Naive B cell (primary cell): Measurements from ENCODE around the gene FAM151A. TPM values are rescaled to one million over a fixed set of nuclear protein-coding genes. Genes with fewer than 3 reads are reported as not detected.

Experiments
- ATAC-seq, 2 donors: fragments of 150-1000 bp; cut with Tn5 transposase; 2 replicates each; pipeline ENCODE4 v1.10.0; 2021; ENCODE audit warnings: low read depth in 2 of 2, mild to moderate bottlenecking in 2 of 2, moderate library complexity in 2 of 2
- DNase-seq: peaks from one replicate; pipeline ENCODE4 v3.0.0; 2022
- H3K27ac Mint-ChIP-seq, 6 donors: one replicate each; pipeline ENCODE4 v1.8.0; 2020 to 2022; ENCODE audit warnings: mild to moderate bottlenecking in 6 of 6, mixed read lengths in 6 of 6, moderate library complexity in 5 of 6, inconsistent platforms in 2 of 6
- H3K27me3 Mint-ChIP-seq, 3 donors: one replicate each; pipeline ENCODE4 v1.8.0; 2021 to 2022; ENCODE audit warnings: mixed read lengths in 3 of 3, mild to moderate bottlenecking in 1 of 3
- H3K36me3 Mint-ChIP-seq, 2 donors: one replicate each; pipeline ENCODE4 v1.8.0; 2020 to 2022; ENCODE audit warnings: mixed read lengths in 2 of 2, inconsistent platforms in 1 of 2, mild to moderate bottlenecking in 1 of 2
- H3K4me1 Mint-ChIP-seq, 3 donors: one replicate each; pipeline ENCODE4 v1.8.0; 2020 to 2022; ENCODE audit warnings: mixed read lengths in 3 of 3, inconsistent platforms in 1 of 3, mild to moderate bottlenecking in 1 of 3, moderate library complexity in 1 of 3
- H3K4me3 Mint-ChIP-seq, 8 donors: one replicate each; pipeline ENCODE4 v1.8.0; 2020 to 2022; ENCODE audit warnings: mild to moderate bottlenecking in 8 of 8, mixed read lengths in 8 of 8, moderate library complexity in 8 of 8, inconsistent platforms in 2 of 8
- H3K9me3 Mint-ChIP-seq, 7 donors: one replicate each; pipeline ENCODE4 v1.8.0; 2020 to 2022; ENCODE audit warnings: mixed read lengths in 7 of 7, mild to moderate bottlenecking in 5 of 7, inconsistent platforms in 2 of 7, moderate library complexity in 1 of 7
- polyA plus RNA-seq, 6 donors: library from polyadenylated mRNA; unstranded; fragments of 300-500 nt; fragmentation: Illumina TruSeq; gene quantifications; one replicate each; pipeline ENCODE4 v1.2.3, GENCODE V29; 2021; ENCODE audit warnings: low read depth in 6 of 6

The FAM151A gene
- polyA plus RNA-seq, 6 donors from 2014 or later = not detected

- DNase-seq (no peak), ATAC-seq (no peak)
- H3K4me3 Mint-ChIP-seq = no peak overlapping the region
- peaks cover 3 to 6% (median 4%) of the 10 kb centered on the region in 3 donors for H3K4me1 Mint-ChIP-seq
- H3K36me3 Mint-ChIP-seq = no peaks in the 10 kb centered on the region
- H3K27ac Mint-ChIP-seq = no peak overlapping the region
- H3K9me3 Mint-ChIP-seq = no peaks in the 10 kb centered on the region
- no peaks in the 10 kb centered on the region for H3K27me3 Mint-ChIP-seq
Observed at GRCh38 chr1:54591127-54591756, 32.1 kb downstream of the FAM151A start.

DNA sequence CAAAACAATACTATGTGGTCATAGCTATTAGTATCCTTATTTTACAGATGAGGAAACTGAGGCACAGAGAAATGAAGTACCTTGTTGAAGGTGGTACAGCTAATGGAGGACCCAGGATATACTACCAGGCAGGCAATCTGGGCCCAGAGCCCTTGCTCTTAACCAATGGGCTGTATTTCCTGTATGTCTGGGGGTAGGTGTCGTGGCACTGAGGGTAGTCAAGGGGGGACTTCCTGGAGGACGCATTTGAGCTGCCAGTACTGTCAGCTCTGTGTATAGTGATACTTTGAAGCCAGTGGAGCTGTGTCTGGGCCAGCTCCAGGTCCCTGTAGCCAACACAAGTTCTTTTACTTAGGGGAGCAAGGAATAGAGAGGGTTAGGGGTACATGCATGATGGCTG lies 34.9 kb downstream of the FAM151A start:
- H3K36me3 Mint-ChIP-seq = no peaks in the 10 kb centered on the region
- H3K27me3 Mint-ChIP-seq = no peaks in the 10 kb centered on the region
- H3K9me3 Mint-ChIP-seq = no peaks in the 10 kb centered on the region
- H3K4me3 Mint-ChIP-seq = no peak overlapping the region
- DNase-seq (no peak), ATAC-seq (no peak)
- peaks cover 3 to 6% (median 4%) of the 10 kb centered on the region in 3 donors for H3K4me1 Mint-ChIP-seq
- H3K27ac Mint-ChIP-seq = peak overlapping the region in 1 of 6 donors; percentile 44

GRCh38 chr1:54585181-54586066 lies 37.9 kb downstream of the FAM151A start:
- Mint-ChIP-seq H3K4me3 (peak overlapping the region in 1 of 8 donors; percentile 70), H3K9me3 (no peaks in the 10 kb centered on the region), H3K27ac (no peak overlapping the region), H3K27me3 (no peaks in the 10 kb centered on the region), H3K4me1 (peaks cover 3 to 6% (median 4%) of the 10 kb centered on the region in 3 donors), H3K36me3 (no peaks in the 10 kb centered on the region)
- ATAC-seq (no peak), DNase-seq (no peak)

DNA sequence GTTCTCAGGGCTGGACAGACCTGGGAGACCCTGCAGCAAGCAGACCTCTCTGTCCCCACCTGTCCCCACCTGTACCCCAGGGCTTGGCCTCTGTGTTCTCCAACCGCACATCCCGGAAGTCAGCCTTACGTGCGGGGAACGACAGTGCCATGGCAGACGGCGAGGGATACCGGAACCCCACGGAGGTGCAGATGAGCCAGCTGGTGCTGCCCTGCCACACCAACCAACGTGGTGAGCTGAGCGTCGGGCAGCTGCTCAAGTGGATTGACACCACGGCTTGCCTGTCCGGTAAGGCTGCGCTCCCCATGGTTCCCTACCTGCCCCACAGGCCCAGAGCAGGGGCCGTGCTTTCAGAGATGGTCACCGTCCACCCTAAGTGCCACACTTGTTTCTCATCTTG lies 38.8 kb downstream of the FAM151A start:
- H3K4me1 Mint-ChIP-seq = peaks cover 3 to 6% (median 4%) of the 10 kb centered on the region in 3 donors

GRCh38 chr1:54583871-54584270 lies 39.5 kb downstream of the FAM151A start:
- no peaks in the 10 kb centered on the region for H3K36me3 Mint-ChIP-seq
- H3K4me1 Mint-ChIP-seq = peaks cover 3 to 6% (median 4%) of the 10 kb centered on the region in 3 donors
- no peaks in the 10 kb centered on the region for H3K27me3 Mint-ChIP-seq
- no peak overlapping the region for H3K4me3 Mint-ChIP-seq
- H3K27ac Mint-ChIP-seq = no peak overlapping the region
- H3K9me3 Mint-ChIP-seq = no peaks in the 10 kb centered on the region
- no peak for ATAC-seq
- DNase-seq = no peak

More for the DNA sequence above, 38.8 kb downstream of the FAM151A start:
- no peak for ATAC-seq
- Mint-ChIP-seq H3K36me3 (no peaks in the 10 kb centered on the region), H3K9me3 (no peaks in the 10 kb centered on the region), H3K27ac (no peak overlapping the region), H3K4me3 (no peak overlapping the region), H3K27me3 (no peaks in the 10 kb centered on the region)
- no peak for DNase-seq

DNA sequence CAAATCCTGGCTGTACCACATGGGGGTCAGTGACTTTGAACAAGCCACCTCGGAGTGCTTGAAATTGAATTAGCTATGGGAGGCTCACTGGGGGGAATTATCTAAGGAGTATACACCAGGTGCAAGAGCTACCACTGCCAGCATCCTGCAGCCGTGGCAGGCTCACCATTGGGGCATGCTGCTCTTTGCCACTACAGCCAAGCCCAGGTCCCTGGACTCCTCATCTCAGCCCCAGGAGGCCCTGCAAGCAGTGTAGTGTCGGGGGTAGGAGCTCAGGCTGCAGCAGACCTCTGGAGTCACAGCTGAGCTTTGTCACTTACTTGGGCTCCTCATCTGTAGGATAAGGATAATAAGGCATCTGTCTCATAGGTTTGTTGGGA lies 40.0 kb downstream of the FAM151A start:
- no peak for ATAC-seq
- no peak for DNase-seq
- Mint-ChIP-seq H3K4me1 (peaks cover under 1 to 2% (median 2%) of the 10 kb centered on the region in 3 donors), H3K27me3 (no peaks in the 10 kb centered on the region), H3K4me3 (peak overlapping the region in 1 of 8 donors; percentile 42), H3K36me3 (no peaks in the 10 kb centered on the region), H3K9me3 (no peaks in the 10 kb centered on the region), H3K27ac (no peak overlapping the region)

- H3K27ac Mint-ChIP-seq = no peak overlapping the region
- ATAC-seq (no peak), DNase-seq (no peak)
- H3K4me3 Mint-ChIP-seq = peak overlapping the region in 1 of 8 donors; percentile 42
- no peaks in the 10 kb centered on the region for H3K36me3 Mint-ChIP-seq
- no peaks in the 10 kb centered on the region for H3K9me3 Mint-ChIP-seq
- no peaks in the 10 kb centered on the region for H3K4me1 Mint-ChIP-seq
- H3K27me3 Mint-ChIP-seq = no peaks in the 10 kb centered on the region
Observed at GRCh38 chr1:54582566-54583306, 40.6 kb downstream of the FAM151A start.

DNA sequence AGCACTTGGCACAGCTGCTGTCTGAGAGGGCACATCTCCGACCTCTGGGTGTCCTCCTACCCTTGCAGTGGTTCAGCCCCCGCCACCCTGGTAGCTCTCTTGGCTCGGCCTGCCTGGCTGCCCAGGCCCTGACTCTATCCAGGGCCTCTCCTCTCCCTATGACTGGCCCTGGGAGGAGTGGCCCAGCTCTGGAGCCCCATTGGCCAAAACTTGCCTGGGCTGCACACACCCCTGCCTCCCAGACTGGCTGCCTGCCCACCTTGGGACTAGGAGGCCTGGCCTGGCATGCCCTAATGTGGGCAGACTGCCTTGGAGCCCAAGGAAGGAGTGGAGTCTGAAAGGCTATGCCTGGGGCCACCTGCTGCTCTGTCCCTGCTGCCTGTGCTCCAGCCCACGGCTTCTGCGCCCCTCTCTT lies 41.7 kb downstream of the FAM151A start:
- Mint-ChIP-seq H3K27ac (no peak overlapping the region), H3K4me1 (no peaks in the 10 kb centered on the region), H3K27me3 (no peaks in the 10 kb centered on the region), H3K36me3 (no peaks in the 10 kb centered on the region), H3K9me3 (no peaks in the 10 kb centered on the region), H3K4me3 (no peak overlapping the region)
- no peak for DNase-seq
- ATAC-seq = no peak

GRCh38 chr1:54580856-54581550 lies 42.3 kb downstream of the FAM151A start:
- no peaks in the 10 kb centered on the region for H3K9me3 Mint-ChIP-seq
- no peak for DNase-seq

GRCh38 chr1:54579337-54579781 lies 44.0 kb downstream of the FAM151A start:
- Mint-ChIP-seq H3K9me3 (no peaks in the 10 kb centered on the region), H3K27me3 (peaks cover 0 to 5% (median 0%) of the 10 kb centered on the region in 3 donors), H3K36me3 (no peaks in the 10 kb centered on the region), H3K4me1 (no peaks in the 10 kb centered on the region), H3K27ac (no peak overlapping the region), H3K4me3 (no peak overlapping the region)
- no peak for ATAC-seq
- no peak for DNase-seq

More at GRCh38 chr1:54580856-54581550, 42.3 kb downstream of the FAM151A start:
- Mint-ChIP-seq H3K36me3 (no peaks in the 10 kb centered on the region), H3K27ac (no peak overlapping the region), H3K4me3 (no peak overlapping the region), H3K27me3 (no peaks in the 10 kb centered on the region), H3K4me1 (no peaks in the 10 kb centered on the region)
- no peak for ATAC-seq

- no peaks in the 10 kb centered on the region for H3K9me3 Mint-ChIP-seq
- no peaks in the 10 kb centered on the region for H3K4me1 Mint-ChIP-seq
- ATAC-seq (no peak), DNase-seq (no peak)
- H3K27me3 Mint-ChIP-seq = peaks cover 0 to 11% (median 5%) of the 10 kb centered on the region in 3 donors
- no peaks in the 10 kb centered on the region for H3K36me3 Mint-ChIP-seq
- no peak overlapping the region for H3K4me3 Mint-ChIP-seq
- no peak overlapping the region for H3K27ac Mint-ChIP-seq
Observed at GRCh38 chr1:54577612-54578011, 45.7 kb downstream of the FAM151A start.

GRCh38 chr1:54575605-54576290 lies 47.6 kb downstream of the FAM151A start:
- DNase-seq (no peak), ATAC-seq (no peak)
- H3K4me3 Mint-ChIP-seq = peak overlapping the region in 1 of 8 donors; percentile 57
- H3K27me3 Mint-ChIP-seq = peaks cover 0 to 18% (median 5%) of the 10 kb centered on the region in 3 donors
- no peaks in the 10 kb centered on the region for H3K9me3 Mint-ChIP-seq
- peaks cover 0 to 4% (median 0%) of the 10 kb centered on the region in 3 donors for H3K4me1 Mint-ChIP-seq
- H3K36me3 Mint-ChIP-seq = no peaks in the 10 kb centered on the region
- peak overlapping the region in 1 of 6 donors; percentile 15 for H3K27ac Mint-ChIP-seq
